Uterus (tissue), 4 donors: Measurements from ENCODE around the gene BICD2. TPM values are rescaled to one million over a fixed set of nuclear protein-coding genes. Genes with fewer than 3 reads are reported as not detected.
A peak's percentile ranks its signal among the peaks of the same experiment; 100 is the strongest.

Experiments used
- DNase-seq, 2 donors: peaks; one replicate each; pipeline ENCODE4 v3.0.0-alpha.2; 2019 to 2020
- H3K27ac ChIP-seq, 2 donors: fragments of 200-600 bp; sonication (generic); 1 replicate in 1 of 2; 2 replicates in 1 of 2; pipeline ENCODE4 v1.5.1; 2016 to 2018
- H3K27me3 ChIP-seq, 2 donors: fragments of 200-600 bp; sonication (generic); one replicate each; pipeline ENCODE4 v1.5.1; 2018 to 2019; ENCODE audit warnings: control low read depth in 1 of 2
- H3K36me3 ChIP-seq, 2 donors: fragments of 200-600 bp; sonication (generic); one replicate each; pipeline ENCODE4 v1.5.1; 2019; ENCODE audit warnings: control low read depth in 1 of 2
- H3K4me1 ChIP-seq, 2 donors: fragments of 200-600 bp; sonication (generic); one replicate each; pipeline ENCODE4 v1.5.1; 2018 to 2019; ENCODE audit warnings: control low read depth in 1 of 2
- H3K4me3 ChIP-seq, 2 donors: fragments of 200-600 bp; sonication (generic); 1 replicate in 1 of 2; 2 replicates in 1 of 2; pipeline ENCODE4 v1.5.1; 2018 to 2019; ENCODE audit warnings: mild to moderate bottlenecking in 1 of 2
- H3K9me3 ChIP-seq, 2 donors: fragments of 200-600 bp; sonication (generic); one replicate each; pipeline ENCODE4 v1.5.1; 2019; ENCODE audit warnings: control low read depth in 1 of 2
- CTCF ChIP-seq, 4 experiments: fragments of 200-600 bp in 2 of 4; fragments of 450-650 bp in 2 of 4; sonication (generic) in 2 of 4; IDR thresholded peaks; one replicate each; pipeline ENCODE4 v1.5.1; 2016 to 2019; ENCODE audit warnings: antibody characterized with exemption in 4 of 4, mild to moderate bottlenecking in 2 of 4, moderate library complexity in 1 of 4
- POLR2A ChIP-seq, 2 donors: fragments of 450-650 bp; IDR thresholded peaks; one replicate each; pipeline ENCODE4 v1.6.1; 2016; ENCODE audit warnings: antibody characterized with exemption in 2 of 2, mild to moderate bottlenecking in 1 of 2, moderate library complexity in 1 of 2
- intact Hi-C: fragments of 100-400 bp; cut with DNase I; formaldehyde crosslinking; loops from one replicate; pipeline ENCODE4 v1.15.1; 2023; ENCODE audit warnings: low total_unique reads
- total RNA-seq, 4 donors: library from RNA; depleted of rRNA in 3 of 4; stranded (reverse); fragments of >200 nt in 3 of 4; gene quantifications; one replicate each; pipeline versions ENCODE4 v1.1.0 to v1.2.4, GENCODE V29; 2014 to 2023
- donor health status: DM: yes; HTN: yes; CAD: no.

Gene BICD2
- total RNA-seq, 4 donors from 2014 or later, result 5.6 to 45.1 (median 22.8) TPM

GRCh38 chr9:92680166-92681119 is 84.2 kb downstream of the BICD2 start:
- no peak for TF ChIP-seq CTCF (IDR thresholded peaks at IDR 0.05)
- no peak for TF ChIP-seq POLR2A (IDR thresholded peaks at IDR 0.05)
- no peaks in the 10 kb centered on the region for H3K27me3 ChIP-seq

GRCh38 chr9:92679413-92680165 is 85.0 kb downstream of the BICD2 start:
- Histone ChIP-seq H3K9me3 (no peaks in the 10 kb centered on the region), H3K4me1 (no peaks in the 10 kb centered on the region), H3K4me3 (no peak overlapping the region), H3K36me3 (no peaks in the 10 kb centered on the region), H3K27me3 (no peaks in the 10 kb centered on the region), H3K27ac (no peak overlapping the region)
- TF ChIP-seq CTCF (IDR thresholded peaks at IDR 0.05) (no peak), POLR2A (IDR thresholded peaks at IDR 0.05) (no peak)
- no peak for DNase-seq
- intact Hi-C loops, result no loop called here

More at GRCh38 chr9:92680166-92681119, 84.2 kb downstream of the BICD2 start:
- H3K4me1 ChIP-seq, result no peaks in the 10 kb centered on the region
- H3K9me3 ChIP-seq, result no peaks in the 10 kb centered on the region
- intact Hi-C loops, result no loop called here
- H3K36me3 ChIP-seq, result no peaks in the 10 kb centered on the region
- H3K4me3 ChIP-seq, result no peak overlapping the region
- DNase-seq, result no peak
- no peak overlapping the region for H3K27ac ChIP-seq

- intact Hi-C loops, result no loop called here
- no peak for TF ChIP-seq POLR2A (IDR thresholded peaks at IDR 0.05)
- TF ChIP-seq CTCF (IDR thresholded peaks at IDR 0.05), result no peak
- no peak overlapping the region for H3K27ac ChIP-seq
- DNase-seq, result peak in 1 of 2 donors; percentile 51
- H3K4me1 ChIP-seq, result peaks cover 0 to 6% of the 10 kb centered on the region in 2 donors
- no peaks in the 10 kb centered on the region for H3K36me3 ChIP-seq
- H3K4me3 ChIP-seq, result no peak overlapping the region
- H3K9me3 ChIP-seq, result no peaks in the 10 kb centered on the region
- no peaks in the 10 kb centered on the region for H3K27me3 ChIP-seq
Measured at GRCh38 chr9:92671323-92671722, 93.3 kb downstream of the BICD2 start.

GRCh38 chr9:92669890-92670708 is 94.5 kb downstream of the BICD2 start, which contains the start of gene IPPK:
TSS of gene IPPK (minus strand) at chr9:92670131. CDS start at chr9:92669988, 143 bp downstream.
- TF ChIP-seq POLR2A (IDR thresholded peaks at IDR 0.05), result peak; percentile 58 to 74
- peak in 2 of 4 experiments; percentile 35 to 41 for TF ChIP-seq CTCF (IDR thresholded peaks at IDR 0.05)
- Histone ChIP-seq H3K27ac (peak within 1 kb of the TSS; percentile 78 to 79), H3K4me1 (peaks cover 0 to 6% of the 10 kb centered on the region in 2 donors), H3K27me3 (no peaks in the 10 kb centered on the region), H3K4me3 (peak within 1 kb of the TSS; percentile 68 to 93), H3K36me3 (no peaks in the 10 kb centered on the region), H3K9me3 (no peaks in the 10 kb centered on the region)
- peak; percentile 98 for DNase-seq
- intact Hi-C loops, result no loop called here
